ENCODE data around the gene MAP3K14. TPM values are rescaled to one million over a fixed set of nuclear protein-coding genes. Genes with fewer than 3 reads are reported as not detected.

MAP3K14 gene
- total RNA-seq, 3 donors from 2014 or later: 16.6 to 27.9 (median 18.0) TPM

DNA sequence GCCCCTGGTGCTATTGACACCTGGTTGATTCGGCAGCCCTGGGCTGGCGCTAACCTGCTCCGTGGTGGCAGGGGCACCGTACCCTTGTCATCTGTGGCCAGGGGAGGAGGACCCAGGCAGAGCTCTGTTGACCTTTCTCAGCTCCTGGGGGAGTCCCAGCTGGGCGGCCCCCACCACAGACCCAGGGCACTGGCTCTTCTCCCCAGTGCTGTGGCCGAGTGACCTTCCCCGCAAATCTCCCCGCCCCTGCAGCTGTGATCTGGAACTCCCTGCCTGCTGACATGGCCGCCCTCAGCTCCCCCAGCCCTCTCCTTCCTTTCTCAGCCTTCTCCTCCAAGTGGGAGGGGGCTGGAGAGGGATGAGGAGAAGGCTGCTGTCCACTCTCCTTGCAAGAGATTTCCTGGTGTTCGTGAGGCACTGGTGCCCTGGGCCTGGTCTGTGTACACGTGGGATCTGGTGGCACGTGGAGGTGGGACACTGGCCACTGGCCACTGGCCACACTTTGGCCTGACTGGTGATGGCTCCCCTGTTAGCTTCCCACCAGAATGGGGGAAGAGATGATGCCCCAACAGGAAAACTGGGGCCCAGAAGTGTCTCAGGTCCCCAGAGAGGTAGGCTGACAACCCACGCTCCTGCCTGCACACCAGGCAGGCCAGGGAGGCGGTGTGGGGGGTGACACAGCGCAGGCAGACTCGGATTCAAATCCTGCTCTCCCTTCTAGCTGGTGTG is 87.0 kb downstream of the MAP3K14 start:
- peaks cover 16% of the 10 kb centered on the region for H3K4me1 ChIP-seq (ENCODE audit: low read depth)
- H3K36me3 ChIP-seq (ENCODE audit: low read depth): no peaks in the 10 kb centered on the region
- DNase-seq: peak in 2 of 3 donors; percentile 17 to 74
- no peak overlapping the region for H3K4me3 ChIP-seq
- intact Hi-C loops (cut with DNase I, micrococcal nuclease): no loop called here
- H3K9me3 ChIP-seq: no peaks in the 10 kb centered on the region
- TF ChIP-seq, protein P1, sequence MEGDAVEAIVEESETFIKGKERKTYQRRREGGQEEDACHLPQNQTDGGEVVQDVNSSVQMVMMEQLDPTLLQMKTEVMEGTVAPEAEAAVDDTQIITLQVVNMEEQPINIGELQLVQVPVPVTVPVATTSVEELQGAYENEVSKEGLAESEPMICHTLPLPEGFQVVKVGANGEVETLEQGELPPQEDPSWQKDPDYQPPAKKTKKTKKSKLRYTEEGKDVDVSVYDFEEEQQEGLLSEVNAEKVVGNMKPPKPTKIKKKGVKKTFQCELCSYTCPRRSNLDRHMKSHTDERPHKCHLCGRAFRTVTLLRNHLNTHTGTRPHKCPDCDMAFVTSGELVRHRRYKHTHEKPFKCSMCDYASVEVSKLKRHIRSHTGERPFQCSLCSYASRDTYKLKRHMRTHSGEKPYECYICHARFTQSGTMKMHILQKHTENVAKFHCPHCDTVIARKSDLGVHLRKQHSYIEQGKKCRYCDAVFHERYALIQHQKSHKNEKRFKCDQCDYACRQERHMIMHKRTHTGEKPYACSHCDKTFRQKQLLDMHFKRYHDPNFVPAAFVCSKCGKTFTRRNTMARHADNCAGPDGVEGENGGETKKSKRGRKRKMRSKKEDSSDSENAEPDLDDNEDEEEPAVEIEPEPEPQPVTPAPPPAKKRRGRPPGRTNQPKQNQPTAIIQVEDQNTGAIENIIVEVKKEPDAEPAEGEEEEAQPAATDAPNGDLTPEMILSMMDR (IDR thresholded peaks at IDR 0.05): no peak
- ATAC-seq: no peak

DNA sequence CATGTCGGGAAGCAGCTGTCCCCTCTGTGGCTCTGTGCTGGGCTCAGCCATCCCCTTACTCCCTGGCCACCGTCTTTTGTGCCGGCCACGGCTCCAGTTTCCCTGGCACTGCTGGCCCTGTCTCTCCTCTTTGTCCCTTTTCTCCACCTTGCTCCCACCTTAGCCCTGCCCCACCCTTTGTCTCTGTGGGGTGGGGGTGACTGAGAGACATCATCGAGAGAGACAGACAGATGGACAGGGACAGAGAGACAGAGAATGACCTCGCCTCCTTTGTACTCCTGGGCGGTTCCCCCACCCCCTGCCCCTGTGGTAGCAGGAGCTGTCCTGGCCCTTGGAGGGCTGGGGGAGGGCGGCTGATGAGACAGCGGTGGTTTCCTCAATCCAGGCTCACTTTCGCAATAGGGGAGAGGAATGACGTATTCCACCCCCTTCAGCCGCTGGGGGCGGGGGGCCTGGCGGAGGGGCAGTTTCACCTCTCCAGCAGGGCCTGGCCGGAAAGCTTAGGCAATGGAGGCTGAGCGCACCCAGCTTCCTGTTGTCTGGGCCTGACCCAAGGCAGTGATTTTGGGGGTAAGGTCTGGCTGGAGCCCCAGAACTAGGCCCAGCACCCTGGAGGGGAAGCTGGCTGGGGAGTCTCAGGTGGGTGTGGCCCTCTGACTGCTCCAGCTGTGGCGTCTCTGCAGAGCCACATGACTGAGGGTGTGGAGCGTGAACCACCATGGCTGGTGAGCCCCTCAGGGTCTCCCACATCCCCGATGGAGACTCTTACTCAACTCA is 87.9 kb downstream of the MAP3K14 start:
- TF ChIP-seq, protein P1 (IDR thresholded peaks at IDR 0.05): no peak
- H3K36me3 ChIP-seq (ENCODE audit: low read depth): no peaks in the 10 kb centered on the region
- intact Hi-C loops (cut with DNase I, micrococcal nuclease): no loop called here
- ATAC-seq (peak; percentile 50), DNase-seq (peak; percentile 74 to 92 (median 77))
- H3K4me3 ChIP-seq: no peak overlapping the region
- H3K4me1 ChIP-seq (ENCODE audit: low read depth): peaks cover 16% of the 10 kb centered on the region
- H3K9me3 ChIP-seq: no peaks in the 10 kb centered on the region

DNA sequence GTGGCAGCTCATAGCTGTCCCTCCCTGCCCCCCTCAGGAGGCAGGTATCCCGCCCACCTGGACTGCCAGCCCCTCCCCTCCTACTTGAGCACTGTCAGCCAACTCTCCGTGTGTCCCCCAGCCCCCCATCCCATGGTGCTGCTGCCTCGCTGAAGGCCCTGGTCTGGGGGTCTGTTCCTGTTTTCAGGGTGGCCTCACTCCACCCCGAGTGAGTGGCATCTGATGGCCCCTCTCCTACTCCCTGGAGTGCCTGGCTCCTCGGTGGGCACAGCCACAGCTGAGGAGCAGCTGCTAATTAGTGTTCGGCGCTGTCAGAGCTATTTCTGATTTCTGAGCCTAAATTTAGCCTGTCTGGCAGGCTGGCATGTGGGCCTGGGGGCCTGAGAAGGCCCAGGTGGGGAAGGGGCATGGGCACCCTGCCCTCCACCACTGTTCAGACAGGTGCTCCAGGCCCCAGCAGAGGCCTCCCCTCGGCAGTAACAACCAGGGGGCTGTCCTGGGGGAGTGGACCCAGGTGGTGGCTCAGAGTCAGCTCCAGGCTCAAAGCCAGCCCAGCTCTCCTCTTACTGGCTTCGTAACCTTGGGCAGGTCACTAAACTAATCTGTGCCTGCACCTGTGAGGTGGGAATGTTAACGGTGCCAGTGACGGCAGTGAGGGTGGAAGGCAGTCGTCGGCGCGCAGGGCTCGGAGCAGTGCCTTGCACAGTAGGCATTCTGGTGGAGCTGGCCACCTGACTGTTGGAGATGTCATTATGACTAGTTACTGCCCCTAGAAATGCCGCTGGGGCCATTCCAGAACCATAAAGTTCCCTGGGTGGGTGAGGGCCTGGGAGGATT is 88.7 kb downstream of the MAP3K14 start:
- TF ChIP-seq, protein P1 (IDR thresholded peaks at IDR 0.05): no peak
- no peaks in the 10 kb centered on the region for H3K36me3 ChIP-seq (ENCODE audit: low read depth)
- no peaks in the 10 kb centered on the region for H3K9me3 ChIP-seq
- DNase-seq: peak in 2 of 3 donors; percentile 15 to 64
- H3K4me1 ChIP-seq (ENCODE audit: low read depth): peaks cover 16% of the 10 kb centered on the region
- intact Hi-C loops (cut with DNase I, micrococcal nuclease): no loop called here
- H3K4me3 ChIP-seq: no peak overlapping the region
- ATAC-seq: no peak

DNA sequence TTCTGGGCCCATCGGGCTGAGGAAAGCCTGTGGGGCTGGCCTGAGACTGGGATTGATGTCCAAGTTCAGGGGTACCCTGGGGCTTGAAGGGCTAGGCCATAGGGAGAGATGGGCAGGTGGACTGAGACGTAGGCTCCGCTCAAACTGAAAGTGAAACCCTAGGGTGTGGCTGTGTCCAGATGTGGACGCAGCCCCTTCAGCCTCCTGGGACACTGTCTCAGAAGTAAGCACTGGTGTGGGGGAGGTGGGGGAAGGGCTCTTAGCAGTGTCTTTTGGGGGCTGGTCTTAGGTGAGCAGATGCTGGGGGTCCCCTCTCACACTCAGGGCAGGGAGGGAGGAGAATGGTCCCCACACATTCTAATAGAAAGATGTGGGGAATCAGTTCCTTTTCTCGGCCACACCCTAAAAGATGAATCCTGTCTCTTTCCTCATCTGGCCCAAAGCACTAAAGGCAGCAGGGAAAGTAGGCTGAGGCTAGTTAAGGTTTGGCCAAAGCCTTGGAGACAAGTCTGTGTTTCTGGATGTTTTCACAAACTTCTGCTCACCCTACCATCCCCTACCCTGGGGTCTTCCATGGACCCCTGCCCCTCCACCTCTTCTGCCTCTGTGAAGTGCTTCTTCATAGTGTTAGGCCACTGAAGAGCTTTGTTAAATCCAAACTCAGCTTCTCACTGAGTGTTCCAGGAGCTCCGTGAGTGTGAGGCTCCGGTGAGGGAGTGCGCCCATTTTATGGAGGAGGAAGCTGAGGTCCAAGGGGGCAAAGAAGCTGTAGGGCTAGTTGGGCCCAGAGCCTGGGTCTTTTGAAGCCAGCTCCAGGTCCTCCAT is 89.5 kb downstream of the MAP3K14 start:
- TF ChIP-seq, protein P1 (IDR thresholded peaks at IDR 0.05): no peak
- no peaks in the 10 kb centered on the region for H3K9me3 ChIP-seq
- H3K4me3 ChIP-seq: no peak overlapping the region
- DNase-seq (peak; percentile 52 to 67 (median 59)), ATAC-seq (peak; percentile 33)
- H3K36me3 ChIP-seq (ENCODE audit: low read depth): no peaks in the 10 kb centered on the region
- intact Hi-C loops (cut with DNase I, micrococcal nuclease): no loop called here
- H3K4me1 ChIP-seq (ENCODE audit: low read depth): peaks cover 16% of the 10 kb centered on the region

DNA sequence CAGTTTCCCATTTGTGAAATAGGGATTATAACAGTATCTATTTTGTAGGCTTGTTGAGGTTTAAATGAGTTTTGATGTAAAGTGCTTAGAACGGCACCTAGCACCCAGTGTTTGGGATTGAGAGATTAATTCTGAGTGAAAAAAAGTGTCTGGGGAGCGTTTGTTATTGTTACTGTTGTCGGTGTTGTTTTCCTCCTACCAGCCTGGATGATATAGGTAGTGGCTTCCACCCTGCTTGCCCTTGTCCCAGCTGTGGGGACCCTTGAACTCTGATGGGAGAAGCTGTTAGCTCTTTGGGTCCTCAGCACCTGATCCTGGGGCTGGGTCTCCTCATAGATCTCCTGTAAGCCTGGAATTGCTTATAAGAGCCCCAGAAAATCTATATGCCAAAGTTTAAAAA is 90.2 kb downstream of the MAP3K14 start:
- TF ChIP-seq, protein P1 (IDR thresholded peaks at IDR 0.05): no peak
- no peak overlapping the region for H3K4me3 ChIP-seq
- no peaks in the 10 kb centered on the region for H3K9me3 ChIP-seq
- intact Hi-C loops (cut with DNase I, micrococcal nuclease): no loop called here
- no peaks in the 10 kb centered on the region for H3K36me3 ChIP-seq (ENCODE audit: low read depth)
- ATAC-seq: no peak
- DNase-seq: no peak
- H3K4me1 ChIP-seq (ENCODE audit: low read depth): peaks cover 14% of the 10 kb centered on the region
